DMS153 (cell line): ENCODE data around the gene PHOSPHO2.
"Not testable (repeated sequence)": the region's sequence is repeated elsewhere in the genome, so short reads cannot be mapped to it uniquely, and the experiment has no call there.

Source experiments
- DNase-seq: peaks from one replicate; lab custom pipeline; 2025; lab: John Stamatoyannopoulos, UW

PHOSPHO2 gene

GRCh38 chr2:169684135-169684565 lies 10.1 kb upstream of the PHOSPHO2 start:
- DNase-seq = no peak

GRCh38 chr2:169684712-169685111 lies 9.6 kb upstream of the PHOSPHO2 start:
- not testable (repeated sequence) for DNase-seq

DNA sequence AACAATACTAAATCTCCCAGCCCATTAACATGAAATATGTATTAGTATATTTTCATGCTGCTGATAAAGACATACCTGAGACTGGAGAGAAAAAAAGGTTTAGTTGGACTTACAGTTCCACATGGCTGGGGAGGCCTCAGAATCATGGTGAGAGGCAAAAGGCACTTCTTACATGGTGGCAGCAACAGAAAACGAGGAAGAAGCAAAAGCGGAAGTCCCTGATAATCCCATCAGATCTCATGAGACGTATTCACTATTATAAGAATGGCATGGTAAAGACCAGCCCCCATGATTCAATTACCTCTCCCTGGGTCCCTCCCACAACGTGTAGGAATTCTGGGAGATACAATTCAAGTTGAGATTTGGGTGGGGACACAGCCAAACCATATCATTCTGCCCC lies 7.4 kb upstream of the PHOSPHO2 start:
- not testable (repeated sequence) for DNase-seq

- not testable (repeated sequence) for DNase-seq
Observed at GRCh38 chr2:169687943-169688342, 6.3 kb upstream of the PHOSPHO2 start.

GRCh38 chr2:169690958-169691357 lies 3.3 kb upstream of the PHOSPHO2 start:
- DNase-seq = no peak

DNA sequence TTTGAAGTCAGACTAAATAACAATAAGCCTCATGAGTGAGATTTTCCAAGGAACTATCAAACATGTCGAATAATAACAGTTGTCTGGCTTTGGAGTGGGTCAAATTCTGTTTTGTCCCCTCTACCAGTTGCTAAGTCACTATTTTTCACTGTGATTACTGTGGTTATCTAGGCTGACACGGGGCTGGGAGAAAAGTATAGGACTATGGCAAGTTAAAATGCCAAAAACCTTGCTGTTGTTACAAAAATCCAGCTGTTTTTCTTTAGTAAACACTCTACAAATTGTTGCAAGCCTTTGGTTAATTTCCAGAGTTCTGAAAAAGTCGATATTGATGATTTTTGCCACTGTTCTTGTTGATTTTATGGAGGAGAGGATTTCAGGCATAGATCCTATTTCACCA lies 1.6 kb upstream of the PHOSPHO2 start:
- DNase-seq = no peak

DNA sequence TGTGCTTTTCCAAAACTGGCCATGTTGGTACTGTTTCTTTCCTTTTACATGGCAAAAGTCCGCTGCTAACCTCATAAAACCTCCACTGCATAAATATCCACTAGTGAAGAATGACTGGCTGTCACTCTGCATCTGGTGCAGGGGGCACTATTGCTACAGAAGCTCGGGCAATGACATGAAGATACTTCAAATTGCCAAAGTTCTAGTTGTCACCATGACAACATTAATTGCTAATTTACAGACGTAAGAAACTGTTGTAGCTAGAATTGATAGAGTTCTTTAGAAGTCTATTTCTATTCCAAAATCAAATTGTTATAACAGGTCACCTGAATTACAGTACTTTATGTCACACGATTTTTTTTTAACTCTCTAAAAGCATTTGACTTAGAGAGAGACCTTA lies 909 bp upstream of the PHOSPHO2 start:
- no peak for DNase-seq

DNA sequence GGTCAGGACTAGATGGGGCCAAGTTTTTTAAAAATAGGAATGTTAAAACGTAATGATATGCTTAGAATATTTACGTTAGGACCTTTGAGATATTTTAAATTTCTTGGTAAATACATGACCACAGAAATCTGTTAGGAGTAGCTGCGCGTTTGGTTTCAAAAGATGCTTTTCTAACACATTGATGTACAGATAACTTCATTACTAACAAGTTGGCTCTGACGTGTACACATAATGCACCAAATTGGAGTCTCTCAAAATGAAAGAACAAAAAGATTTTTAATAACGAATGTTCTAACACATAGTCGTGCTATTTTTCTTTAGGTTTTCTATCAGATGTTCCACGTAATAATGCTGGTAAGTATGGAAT lies 608 bp downstream of the PHOSPHO2 start:
- DNase-seq = no peak

DNA sequence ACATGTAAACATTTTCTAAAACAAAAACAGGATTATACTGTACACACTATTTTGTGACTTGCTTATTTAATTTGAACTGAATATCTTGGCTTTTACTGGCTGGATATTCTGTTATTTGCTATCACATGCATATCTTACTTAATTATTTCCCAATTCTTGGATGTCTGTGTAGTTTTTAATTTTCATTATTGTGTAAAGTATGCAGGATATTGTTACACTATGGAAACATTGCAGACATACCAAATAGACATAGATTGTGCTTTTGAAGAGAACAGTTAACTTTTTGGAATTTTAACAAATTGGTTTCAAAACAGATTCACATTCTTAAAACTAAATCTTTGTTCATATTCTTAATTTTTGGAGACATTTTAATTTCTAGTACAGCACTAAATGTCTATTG lies 2.1 kb downstream of the PHOSPHO2 start:
- no peak for DNase-seq

DNA sequence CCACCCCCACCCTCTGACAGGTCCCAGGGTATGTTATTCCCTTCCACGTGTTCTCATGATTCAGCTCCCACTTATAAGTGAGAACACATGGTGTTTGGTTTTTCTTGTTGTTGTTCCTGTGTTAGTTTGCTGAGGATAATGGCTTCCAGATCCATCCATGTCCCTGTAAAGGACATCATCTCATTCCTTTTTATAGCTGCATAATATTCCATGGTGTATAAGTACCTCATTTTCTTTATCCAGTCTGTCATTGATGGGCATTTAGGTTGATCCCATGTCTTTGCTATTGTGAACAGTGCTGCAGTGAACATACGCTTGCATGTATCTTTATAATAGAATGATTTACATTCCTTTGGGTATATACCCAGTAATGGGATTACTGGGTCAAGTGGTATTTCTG lies 4.9 kb downstream of the PHOSPHO2 start:
- not testable (repeated sequence) for DNase-seq

DNA sequence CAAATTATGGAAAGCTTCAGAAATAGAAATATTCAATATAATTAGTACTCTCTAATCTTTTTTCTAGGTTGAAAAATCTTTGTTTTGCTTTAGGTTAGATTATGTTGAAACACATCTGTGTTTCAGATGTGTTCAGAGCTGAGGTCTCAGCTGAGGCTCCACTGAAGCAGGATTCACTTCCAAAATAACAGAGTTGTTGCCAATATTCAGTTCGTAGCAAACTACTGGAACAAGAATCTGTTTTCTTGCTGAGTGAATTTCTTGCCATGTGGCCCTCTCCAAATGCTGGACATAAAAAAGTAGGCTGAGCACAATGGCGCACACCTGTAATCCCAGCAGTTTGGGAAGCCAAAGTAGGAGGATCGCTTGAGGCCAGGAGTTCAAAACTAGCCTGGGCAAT lies 8.7 kb downstream of the PHOSPHO2 start:
- DNase-seq = no peak

DNA sequence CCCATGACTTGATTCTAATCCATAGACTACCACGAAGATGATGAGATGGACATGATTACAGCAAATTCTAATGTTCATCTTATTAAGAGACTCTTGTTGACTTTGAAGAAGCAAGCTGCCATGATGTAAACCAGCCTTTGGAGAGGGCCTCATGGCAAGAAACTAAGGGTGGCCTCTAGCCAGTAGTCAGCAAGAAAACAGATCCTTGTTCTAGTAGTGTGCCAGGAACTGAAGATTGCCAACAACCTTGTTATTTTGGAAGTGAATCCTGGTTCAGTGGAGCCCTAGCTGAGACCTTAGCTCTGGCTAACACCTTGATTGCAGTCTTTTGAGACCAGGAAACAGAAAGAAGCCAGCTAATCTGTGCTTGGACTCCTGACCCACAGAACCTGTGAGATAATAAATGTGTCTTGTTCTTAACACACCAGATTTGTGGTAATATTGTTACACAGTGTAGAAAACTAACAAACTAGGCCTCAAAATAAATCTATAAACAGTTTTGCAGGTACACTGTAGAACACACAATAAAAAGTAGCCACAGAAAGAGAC lies 10.0 kb downstream of the PHOSPHO2 start:
- no peak for DNase-seq

GRCh38 chr2:169705927-169706326 lies 11.7 kb downstream of the PHOSPHO2 start:
- DNase-seq = no peak

DNA sequence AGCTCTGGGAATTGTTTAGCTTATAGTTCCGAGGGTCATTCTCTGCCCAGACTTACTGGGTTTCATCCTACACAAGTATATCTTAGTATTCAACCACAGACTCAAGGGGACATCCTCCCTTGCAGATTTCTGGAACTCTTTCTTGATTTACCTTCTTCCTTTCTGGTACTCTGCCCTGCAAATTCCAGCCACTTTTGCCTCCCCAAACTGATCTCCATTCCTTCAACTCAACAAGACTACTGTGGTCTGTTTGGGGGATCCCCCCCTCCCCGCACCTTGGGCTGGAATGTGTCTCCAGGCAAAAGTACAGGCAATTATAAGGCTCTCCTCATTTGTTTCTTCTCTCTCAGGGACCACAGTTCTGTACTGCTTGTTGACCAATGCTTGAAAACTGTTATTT lies 13.4 kb downstream of the PHOSPHO2 start:
- DNase-seq = no peak

DNA sequence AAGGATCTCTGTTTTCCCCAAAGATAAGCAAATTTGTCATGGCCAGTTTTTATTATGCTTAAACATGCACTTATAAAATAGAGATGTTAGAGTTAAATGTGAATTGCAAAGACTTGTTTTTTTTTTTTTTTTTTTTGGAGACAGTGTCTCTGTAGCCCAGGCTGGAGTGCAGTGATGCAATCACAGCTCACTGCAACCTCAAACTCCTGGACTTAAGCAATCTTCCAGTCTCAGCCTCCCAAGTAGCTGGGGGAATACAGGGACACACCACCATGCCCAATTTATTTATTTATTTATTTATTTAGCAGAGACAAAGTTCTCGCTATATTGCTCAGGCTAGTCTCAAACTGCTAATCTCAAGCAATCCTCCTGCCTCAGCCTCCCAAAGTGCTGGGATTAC lies 15.1 kb downstream of the PHOSPHO2 start:
- no peak for DNase-seq

GRCh38 chr2:169709981-169710380 lies 15.7 kb downstream of the PHOSPHO2 start:
- DNase-seq = no peak

GRCh38 chr2:169711751-169712509 lies 17.7 kb downstream of the PHOSPHO2 start:
- peak; percentile 59 for DNase-seq

DNA sequence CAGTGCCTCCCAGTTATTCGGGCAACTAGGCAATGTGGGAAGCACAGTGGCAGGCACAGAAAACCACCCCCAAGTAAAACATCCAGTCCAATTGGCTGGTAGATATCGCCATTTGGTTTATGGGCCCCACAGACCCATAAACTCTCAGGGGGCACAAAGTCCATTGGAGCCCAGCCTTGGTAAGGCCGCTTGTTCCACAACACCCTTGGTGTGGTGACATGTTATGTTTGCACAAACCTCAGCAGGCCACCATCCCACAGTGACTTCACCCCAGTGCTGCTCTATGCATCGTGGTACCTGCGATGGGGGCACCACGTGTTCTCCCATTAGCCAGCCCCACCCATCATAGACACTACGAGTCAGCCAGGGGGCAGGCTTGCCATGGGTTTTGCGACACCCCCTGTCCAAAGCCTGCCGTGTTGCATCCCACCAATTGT lies 18.5 kb downstream of the PHOSPHO2 start:
- DNase-seq = no peak

GRCh38 chr2:169713331-169713730 lies 19.1 kb downstream of the PHOSPHO2 start:
- DNase-seq = no peak

GRCh38 chr2:169714699-169715098 lies 20.4 kb downstream of the PHOSPHO2 start:
- DNase-seq = no peak

DNA sequence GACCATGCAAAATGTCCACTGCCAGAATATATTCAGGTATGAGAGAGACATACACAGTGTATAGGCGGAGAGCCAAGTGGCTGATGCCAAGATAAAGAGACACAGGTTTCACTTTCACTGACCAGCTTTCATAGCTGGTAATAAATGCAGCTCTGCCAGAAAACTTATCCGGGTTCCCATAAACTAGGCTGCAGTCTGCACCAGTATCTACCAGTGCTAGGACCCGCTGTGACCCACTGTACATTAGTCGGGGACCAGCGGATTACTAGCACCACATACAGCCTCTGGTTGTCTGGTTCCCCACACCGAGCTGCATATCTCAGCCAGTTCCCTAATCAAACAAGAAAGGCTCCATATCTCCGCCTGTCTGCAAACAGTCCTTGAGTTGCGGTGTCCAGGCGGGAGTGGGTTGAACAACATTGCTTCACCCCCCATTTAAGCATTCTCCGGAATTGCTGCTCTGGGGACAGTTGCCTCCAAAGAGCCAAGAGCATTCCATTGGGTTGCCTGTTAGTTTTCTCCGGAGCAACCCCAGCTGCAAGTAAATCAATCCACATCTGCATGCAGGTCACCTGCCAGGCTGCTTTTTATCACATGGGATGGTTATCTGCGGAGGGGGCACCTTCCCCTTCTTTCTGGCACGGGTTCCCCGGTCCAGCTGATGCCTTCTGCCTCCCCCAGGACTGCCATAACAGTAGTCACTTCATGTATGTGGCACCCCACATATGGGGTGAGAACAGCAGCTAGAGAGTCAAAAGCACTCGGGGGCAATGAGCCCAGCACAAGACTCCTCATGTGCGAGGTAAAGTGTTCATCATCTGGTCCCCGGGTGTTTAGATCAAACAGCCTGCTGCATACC lies 21.3 kb downstream of the PHOSPHO2 start:
- DNase-seq = peak; percentile 13

DNA sequence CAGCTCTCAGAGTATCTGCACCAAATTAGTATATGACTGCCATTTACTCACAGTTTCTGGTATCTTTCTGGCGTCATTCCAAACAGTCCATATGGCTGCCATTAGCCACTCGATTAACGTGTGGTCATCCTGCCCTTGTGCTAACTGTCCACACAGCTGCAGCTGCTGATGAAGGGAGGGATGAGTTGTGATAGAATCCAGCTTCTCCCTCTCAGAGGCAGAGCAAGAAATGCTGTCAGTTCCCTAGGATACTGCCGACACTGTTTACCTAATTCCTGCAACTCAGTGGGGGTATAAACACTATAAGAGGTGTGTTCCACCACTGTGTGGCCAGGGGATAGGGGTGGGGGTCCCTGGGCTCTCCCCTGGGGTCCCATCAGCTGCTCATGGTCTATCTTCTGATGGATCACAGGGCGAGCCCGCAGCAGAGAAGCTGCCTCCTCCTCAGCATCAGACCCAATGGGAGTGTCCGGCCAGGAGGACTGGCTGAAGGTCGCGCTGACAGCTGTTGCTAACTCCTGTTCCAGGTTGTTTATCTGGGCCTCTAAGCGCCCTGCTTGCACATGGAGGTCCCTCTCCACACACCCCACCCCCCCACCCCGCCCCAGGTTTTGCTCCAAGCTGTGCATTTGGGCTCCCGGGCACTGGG lies 22.1 kb downstream of the PHOSPHO2 start:
- no peak for DNase-seq
